BE2C (cell line): ENCODE measurements around the gene ARF1.

Experiments
- DNase-seq: peaks from one replicate; pipeline ENCODE4 v3.0.0-alpha.2; 2020
- H3K27me3 ChIP-seq: fragments of 250-450 bp; sonication (Bioruptor Pico); 2 replicates; pipeline ENCODE4 v1.5.1; 2020; ENCODE audit warnings: mild to moderate bottlenecking
- H3K36me3 ChIP-seq: fragments of 250-450 bp; sonication (Bioruptor Pico); 2 replicates; pipeline ENCODE4 v1.5.1; 2020; ENCODE audit warnings: mild to moderate bottlenecking
- H3K4me1 ChIP-seq: fragments of 250-450 bp; sonication (Bioruptor Pico); 2 replicates; pipeline ENCODE4 v1.5.1; 2020
- H3K4me3 ChIP-seq: 2 replicates; pipeline ENCODE4 v1.5.1; 2011; ENCODE audit warnings: low read depth, low read length
- H3K9me3 ChIP-seq: fragments of 250-450 bp; sonication (Bioruptor Pico); 2 replicates; pipeline ENCODE4 v1.5.1; 2020
- TF ChIP-seq, protein P1 (sequence below): IDR thresholded peaks from 2 replicates; pipeline ENCODE4 v1.5.1; 2012; ENCODE audit warnings: mild to moderate bottlenecking, low read depth, low read length

ARF1 gene

DNA sequence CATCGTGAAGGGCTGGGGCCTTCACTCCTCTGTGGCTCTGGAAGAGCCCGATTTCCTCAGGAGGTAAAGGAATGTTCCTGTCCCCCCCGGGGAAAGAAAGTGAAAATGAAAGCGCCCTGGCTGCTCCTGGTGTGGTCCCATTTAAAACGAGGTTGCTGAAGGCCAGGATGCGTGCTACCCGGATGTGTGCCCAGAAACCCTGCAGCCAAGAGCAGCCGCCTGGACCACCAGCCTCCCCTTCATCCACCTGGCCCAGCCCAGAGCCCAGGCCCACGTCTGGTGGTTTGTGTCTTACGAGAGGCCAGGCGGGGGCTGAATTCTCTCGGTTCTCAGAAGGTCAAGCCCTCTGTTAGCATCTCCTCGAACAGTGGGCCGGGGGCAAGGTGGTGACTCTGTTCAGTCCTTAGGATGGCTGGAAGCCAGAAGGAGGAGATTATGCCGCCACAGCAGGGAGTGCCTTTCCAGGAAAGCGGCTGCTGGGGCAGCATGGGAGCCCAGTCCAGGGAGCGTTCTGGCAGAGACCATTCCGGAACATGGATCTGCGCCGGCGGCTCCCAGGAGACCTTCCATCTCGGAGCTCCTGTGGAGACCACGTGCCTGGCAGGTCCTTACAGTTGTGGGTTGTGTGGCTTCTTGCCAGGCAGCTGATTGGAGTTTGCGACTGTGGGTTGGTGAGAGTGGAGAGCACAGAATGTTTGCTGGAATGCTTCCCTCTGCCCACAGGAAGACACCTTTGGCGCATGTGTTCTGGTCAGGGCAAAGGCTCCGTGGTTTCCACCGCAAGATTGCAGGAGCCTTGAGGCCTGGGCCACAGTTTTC lies 58.9 kb downstream of the ARF1 start:
- TF ChIP-seq, protein P1, sequence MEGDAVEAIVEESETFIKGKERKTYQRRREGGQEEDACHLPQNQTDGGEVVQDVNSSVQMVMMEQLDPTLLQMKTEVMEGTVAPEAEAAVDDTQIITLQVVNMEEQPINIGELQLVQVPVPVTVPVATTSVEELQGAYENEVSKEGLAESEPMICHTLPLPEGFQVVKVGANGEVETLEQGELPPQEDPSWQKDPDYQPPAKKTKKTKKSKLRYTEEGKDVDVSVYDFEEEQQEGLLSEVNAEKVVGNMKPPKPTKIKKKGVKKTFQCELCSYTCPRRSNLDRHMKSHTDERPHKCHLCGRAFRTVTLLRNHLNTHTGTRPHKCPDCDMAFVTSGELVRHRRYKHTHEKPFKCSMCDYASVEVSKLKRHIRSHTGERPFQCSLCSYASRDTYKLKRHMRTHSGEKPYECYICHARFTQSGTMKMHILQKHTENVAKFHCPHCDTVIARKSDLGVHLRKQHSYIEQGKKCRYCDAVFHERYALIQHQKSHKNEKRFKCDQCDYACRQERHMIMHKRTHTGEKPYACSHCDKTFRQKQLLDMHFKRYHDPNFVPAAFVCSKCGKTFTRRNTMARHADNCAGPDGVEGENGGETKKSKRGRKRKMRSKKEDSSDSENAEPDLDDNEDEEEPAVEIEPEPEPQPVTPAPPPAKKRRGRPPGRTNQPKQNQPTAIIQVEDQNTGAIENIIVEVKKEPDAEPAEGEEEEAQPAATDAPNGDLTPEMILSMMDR = no peak
- DNase-seq = peak; percentile 87
- Histone ChIP-seq H3K9me3 (no peaks in the 10 kb centered on the region), H3K4me3 (peak overlapping the region; percentile 95), H3K36me3 (peaks cover 3% of the 10 kb centered on the region; the same call in 1 of the 2 replicates), H3K27me3 (no peaks in the 10 kb centered on the region; the same call in 1 of the 2 replicates), H3K4me1 (peaks cover 6% of the 10 kb centered on the region; the same call in 1 of the 2 replicates)

DNA sequence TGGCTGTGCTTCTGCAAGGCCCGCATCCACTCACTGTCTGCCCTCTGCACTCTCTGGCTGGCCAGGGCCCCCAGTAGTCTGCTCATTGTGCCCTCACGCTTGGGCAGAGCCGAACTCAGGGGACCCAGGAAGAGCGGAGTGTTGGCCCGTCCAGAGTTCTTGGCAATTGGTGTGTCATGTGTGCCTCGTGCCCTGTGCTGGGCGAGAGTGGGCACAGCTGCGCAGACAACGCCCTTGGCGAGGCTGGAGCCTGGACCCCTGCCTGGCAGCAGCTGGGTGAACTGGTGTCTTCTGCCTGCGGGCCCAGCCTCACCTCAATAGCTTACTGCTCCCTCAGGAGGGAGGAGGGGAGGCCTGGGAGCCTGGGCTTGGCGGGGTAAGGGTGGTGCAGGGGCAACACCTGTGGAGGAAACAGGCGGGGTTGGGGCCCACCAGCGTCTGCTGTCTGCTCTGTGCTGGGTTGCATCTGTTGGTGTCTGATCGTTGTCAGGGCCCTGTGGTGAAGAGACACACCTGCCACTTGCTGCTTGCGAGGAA lies 59.7 kb downstream of the ARF1 start:
- peak overlapping the region; percentile 95 for H3K4me3 ChIP-seq
- DNase-seq = peak; percentile 8
- TF ChIP-seq, protein P1 = no peak
- H3K36me3 ChIP-seq = peaks cover 6% of the 10 kb centered on the region
- H3K27me3 ChIP-seq = no peaks in the 10 kb centered on the region
- peaks cover 6% of the 10 kb centered on the region; the same call in 1 of the 2 replicates for H3K4me1 ChIP-seq
- no peaks in the 10 kb centered on the region for H3K9me3 ChIP-seq

- Histone ChIP-seq H3K36me3 (peaks cover 6% of the 10 kb centered on the region), H3K4me1 (peaks cover 6% of the 10 kb centered on the region; the same call in 1 of the 2 replicates), H3K27me3 (no peaks in the 10 kb centered on the region), H3K9me3 (no peaks in the 10 kb centered on the region), H3K4me3 (no peak overlapping the region)
- TF ChIP-seq, protein P1 = no peak
- no peak for DNase-seq
These were observed 60.2 kb downstream of the ARF1 start for GRCh38 chr1:228142701-228143136.

DNA sequence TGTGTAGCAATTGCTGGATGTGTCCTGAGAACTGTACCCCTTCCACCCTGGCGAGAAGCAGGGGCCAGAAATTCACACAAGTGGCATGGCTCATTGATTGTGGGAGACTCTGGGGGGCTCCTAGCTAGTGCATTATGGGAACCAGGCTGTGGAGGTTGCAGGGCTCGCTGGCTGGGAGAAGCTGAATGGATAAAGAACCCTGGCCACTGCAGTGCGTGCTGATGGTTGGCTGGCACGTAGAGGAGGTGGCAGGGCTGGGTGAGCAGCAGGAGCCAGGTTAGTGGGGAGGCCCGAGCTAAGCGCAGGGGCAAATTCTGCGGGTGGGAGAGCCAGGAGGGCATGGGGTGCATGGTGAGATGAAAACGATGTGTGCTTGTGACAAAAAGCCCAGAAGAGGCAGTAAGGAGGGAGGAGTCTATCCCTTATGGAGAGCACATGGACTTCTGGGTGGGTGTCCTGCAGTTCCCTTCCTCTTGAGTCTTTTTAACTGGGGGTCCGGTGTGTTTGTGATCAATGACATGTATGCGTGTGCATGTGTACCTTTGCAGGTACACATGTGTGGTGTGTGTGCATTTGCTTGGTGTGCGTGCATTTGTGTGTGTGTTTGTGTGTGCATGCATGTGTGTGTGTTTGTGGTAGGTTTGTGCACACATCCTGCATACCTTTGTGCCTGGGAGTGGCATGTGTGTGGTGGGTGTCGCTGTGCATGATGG lies 61.1 kb downstream of the ARF1 start:
- Histone ChIP-seq H3K9me3 (no peaks in the 10 kb centered on the region), H3K4me3 (no peak overlapping the region), H3K4me1 (peaks cover 6% of the 10 kb centered on the region; the same call in 1 of the 2 replicates), H3K27me3 (no peaks in the 10 kb centered on the region), H3K36me3 (peaks cover 6% of the 10 kb centered on the region)
- peak; percentile 5 for DNase-seq
- TF ChIP-seq, protein P1 = no peak

- TF ChIP-seq, protein P1 = no peak
- Histone ChIP-seq H3K27me3 (no peaks in the 10 kb centered on the region), H3K36me3 (peaks cover 6% of the 10 kb centered on the region), H3K4me1 (peaks cover 11% of the 10 kb centered on the region), H3K4me3 (no peak overlapping the region), H3K9me3 (no peaks in the 10 kb centered on the region)
- no peak for DNase-seq
These were observed 61.9 kb downstream of the ARF1 start for GRCh38 chr1:228144193-228144992.
